HG02623 (cell line): Measurements from ENCODE around the gene ALDOB.
"Not testable (repeated sequence)": the region's sequence is repeated elsewhere in the genome, so short reads cannot be mapped to it uniquely, and the experiment has no call there.

Source experiments
- ATAC-seq: cut with Tn5 transposase; IDR thresholded peaks from one replicate; pipeline ENCODE4 v1.9.1; 2021; ENCODE audit warnings: moderate library complexity; ENCODE audit not compliant: unreplicated experiment

The ALDOB gene

GRCh38 chr9:101388507-101388993, 47.0 kb downstream of the ALDOB start:
- no peak for ATAC-seq

- peak; percentile 81 for ATAC-seq
Observed at GRCh38 chr9:101387871-101388506, 47.6 kb downstream of the ALDOB start.

- not testable (repeated sequence) for ATAC-seq
Observed at GRCh38 chr9:101384873-101385536, 50.6 kb downstream of the ALDOB start, which contains the start of gene BAAT. TSS of gene BAAT (minus strand) at chr9:101385006. CDS start at chr9:101371404, 13,602 bp downstream.

DNA sequence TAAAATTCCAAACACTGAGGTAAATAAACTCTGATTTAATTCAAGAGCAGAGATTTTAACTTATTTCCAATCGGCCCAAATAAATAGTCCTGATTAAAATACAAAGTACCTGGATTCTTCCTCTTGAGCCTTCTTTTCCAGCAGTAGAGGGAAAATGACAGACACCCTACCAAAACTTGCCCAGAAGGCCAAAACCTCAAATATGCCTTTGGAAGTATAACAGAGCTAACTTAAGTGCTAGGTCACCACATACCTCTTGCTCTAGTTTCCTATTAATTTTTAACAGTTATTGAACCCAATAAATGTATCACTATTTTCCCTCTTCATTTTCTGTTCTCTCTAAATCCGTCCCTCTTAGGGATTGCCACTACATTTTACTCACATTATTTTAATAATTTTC, 52.2 kb downstream of the ALDOB start:
- ATAC-seq, result no peak

DNA sequence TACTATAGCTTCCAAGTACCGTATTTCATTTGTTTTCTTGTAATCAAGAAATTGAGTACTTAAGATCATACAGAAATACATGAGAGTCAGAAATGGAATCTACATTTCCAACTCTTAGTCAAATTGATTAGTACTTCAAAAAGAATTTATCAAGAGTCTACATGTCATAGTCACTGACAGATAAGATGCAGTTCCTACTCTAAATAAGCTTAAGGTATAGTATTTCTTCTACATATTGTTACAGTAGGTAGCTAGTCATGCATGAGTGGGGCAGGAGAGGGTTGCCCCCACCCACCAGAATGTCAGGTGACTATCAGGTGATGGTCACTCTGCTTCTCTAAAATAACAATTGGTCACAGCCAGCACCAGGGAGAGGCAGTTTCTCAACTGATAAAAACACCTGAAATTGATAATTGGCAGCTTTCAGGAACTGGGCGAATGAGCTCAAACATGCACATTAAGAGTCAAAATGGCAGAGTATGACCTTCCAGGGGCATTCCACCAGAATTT, 53.7 kb downstream of the ALDOB start:
- ATAC-seq, result no peak

DNA sequence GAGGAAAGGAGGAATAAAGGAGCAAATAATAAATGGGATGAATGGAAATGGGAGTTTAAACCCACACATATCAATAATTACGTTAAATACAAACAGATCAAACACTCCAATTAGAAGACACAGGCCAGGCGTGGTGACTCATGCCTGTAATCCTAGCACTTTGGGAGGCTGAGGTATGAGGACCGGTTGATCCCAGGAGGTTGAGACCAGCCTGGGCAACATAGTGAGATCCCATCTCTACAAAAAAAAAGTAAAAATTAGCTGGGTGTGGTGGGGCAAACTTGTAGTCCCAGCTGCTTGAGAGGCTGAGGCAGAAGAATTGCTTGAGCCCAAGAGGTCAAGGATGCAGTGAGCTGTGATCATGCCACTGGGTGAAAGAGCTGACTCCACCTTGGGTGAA, 54.5 kb downstream of the ALDOB start:
- ATAC-seq, result no peak

DNA sequence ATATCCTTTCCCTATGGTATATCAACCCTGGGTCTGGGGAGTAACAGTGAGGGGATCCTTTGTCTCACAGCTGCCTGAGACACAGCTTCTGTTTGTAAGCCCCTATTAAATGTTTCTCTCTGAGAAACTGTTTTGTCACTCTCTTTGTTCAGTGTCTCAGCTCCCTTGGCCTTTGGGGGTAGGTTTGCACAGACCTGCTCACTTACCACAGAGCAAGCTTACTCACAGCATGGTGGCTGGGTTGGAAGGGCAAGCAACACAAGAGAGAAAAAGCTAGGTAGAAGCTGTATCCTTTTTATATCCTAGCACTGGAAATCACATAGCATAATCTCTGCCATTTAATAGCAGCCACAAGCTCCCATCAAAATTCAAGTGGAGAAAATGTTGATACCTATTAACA, 55.3 kb downstream of the ALDOB start:
- ATAC-seq, result no peak

DNA sequence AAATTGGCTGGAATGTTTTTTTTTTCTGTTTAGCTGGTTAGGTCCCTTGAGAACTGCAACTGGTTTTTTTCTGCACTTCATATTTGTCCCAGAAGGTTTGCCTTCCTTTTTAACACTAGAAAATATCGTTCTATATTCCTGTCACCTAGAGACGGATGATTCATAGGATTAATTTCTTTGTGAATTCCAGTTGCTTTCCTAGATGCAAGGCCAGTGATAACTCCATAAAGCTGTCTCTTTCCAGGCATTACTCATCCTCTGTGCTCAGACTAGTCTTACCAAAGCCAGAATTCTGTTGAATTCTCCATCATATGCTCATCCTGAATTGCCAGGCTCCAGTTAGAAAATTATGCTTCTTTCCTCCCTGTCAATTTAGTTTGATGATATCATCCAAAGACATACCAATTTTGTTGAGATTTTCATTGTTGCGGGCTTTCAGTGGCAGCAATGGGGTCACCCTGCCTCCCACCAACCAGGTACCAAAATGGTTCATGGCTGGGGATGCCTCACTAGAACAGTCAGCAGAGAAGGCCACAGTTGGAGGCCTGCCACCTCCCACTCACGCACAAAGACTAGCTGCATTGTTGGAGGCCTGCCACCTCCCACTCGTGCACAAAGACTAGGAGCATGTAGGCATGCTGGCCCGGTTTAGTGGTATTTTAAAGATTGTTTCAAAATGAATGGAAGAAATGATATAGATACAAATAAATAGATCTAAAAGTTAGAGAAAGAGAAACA, 59.3 kb downstream of the ALDOB start:
- ATAC-seq, result no peak

DNA sequence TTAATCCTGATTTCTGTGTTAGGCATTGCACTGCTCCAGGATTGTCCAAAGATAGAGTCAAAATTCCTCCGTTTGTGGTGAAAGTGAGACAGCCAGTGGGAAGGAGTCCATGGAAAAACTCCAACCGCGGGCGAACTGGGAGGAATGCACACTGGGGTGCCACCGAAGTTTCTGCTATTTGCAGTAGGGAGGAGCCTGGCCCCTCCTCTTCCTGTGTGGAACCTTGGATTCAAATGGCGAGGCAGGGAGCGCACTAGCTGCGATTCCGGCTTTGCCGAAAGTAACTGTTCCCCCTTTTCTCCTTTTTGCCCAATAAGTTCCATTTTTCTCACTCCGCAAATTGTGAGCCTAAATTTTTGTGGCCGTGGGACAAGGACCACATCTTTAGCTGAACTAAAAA, 60.0 kb downstream of the ALDOB start:
- ATAC-seq, result no peak

- no peak for ATAC-seq
Observed at GRCh38 chr9:101372327-101373118, 63.1 kb downstream of the ALDOB start.

GRCh38 chr9:101371813-101372212, 63.8 kb downstream of the ALDOB start:
- no peak for ATAC-seq
